GM12864 (cell line): Measurements from ENCODE around the gene LIN9.
"Not testable (repeated sequence)": the region's sequence is repeated elsewhere in the genome, so short reads cannot be mapped to it uniquely, and the experiment has no call there.

Experiments used
- DNase-seq: peaks from one replicate; pipeline ENCODE4 v3.0.0-alpha.2; 2011; ENCODE audit warnings: low read depth
- H3K4me3 ChIP-seq: 2 replicates; pipeline ENCODE4 v1.5.1; 2011; ENCODE audit warnings: mild to moderate bottlenecking, low read depth, low read length, control low read depth
- TF ChIP-seq, protein P1 (sequence below): IDR thresholded peaks from 2 replicates; pipeline ENCODE4 v1.5.1; 2011; ENCODE audit warnings: low read depth, mild to moderate bottlenecking, moderate library complexity, low read length, control low read depth, inconsistent platforms; ENCODE audit errors: missing control alignments

LIN9 gene

DNA sequence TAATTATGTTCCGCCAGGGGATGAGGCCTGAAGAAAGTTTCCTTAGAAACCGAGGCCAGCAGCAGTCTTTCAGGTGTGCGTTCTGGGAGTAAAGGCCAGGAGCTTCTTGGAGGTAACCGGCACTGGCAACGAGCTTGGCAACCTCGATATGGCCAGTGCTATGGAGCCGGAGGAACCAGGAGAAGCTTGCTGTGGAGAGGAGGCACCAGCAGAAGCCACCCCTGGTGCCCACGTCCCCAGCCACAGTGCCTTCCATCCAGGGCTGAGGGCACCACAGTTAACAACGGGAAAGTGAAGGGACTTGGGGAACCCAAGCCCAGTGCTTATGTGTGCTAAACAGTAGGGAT is 41.5 kb upstream of the LIN9 start:
- no peak for DNase-seq
- H3K4me3 ChIP-seq, result no peak overlapping the region
- TF ChIP-seq, protein P1, sequence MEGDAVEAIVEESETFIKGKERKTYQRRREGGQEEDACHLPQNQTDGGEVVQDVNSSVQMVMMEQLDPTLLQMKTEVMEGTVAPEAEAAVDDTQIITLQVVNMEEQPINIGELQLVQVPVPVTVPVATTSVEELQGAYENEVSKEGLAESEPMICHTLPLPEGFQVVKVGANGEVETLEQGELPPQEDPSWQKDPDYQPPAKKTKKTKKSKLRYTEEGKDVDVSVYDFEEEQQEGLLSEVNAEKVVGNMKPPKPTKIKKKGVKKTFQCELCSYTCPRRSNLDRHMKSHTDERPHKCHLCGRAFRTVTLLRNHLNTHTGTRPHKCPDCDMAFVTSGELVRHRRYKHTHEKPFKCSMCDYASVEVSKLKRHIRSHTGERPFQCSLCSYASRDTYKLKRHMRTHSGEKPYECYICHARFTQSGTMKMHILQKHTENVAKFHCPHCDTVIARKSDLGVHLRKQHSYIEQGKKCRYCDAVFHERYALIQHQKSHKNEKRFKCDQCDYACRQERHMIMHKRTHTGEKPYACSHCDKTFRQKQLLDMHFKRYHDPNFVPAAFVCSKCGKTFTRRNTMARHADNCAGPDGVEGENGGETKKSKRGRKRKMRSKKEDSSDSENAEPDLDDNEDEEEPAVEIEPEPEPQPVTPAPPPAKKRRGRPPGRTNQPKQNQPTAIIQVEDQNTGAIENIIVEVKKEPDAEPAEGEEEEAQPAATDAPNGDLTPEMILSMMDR, result no peak

DNA sequence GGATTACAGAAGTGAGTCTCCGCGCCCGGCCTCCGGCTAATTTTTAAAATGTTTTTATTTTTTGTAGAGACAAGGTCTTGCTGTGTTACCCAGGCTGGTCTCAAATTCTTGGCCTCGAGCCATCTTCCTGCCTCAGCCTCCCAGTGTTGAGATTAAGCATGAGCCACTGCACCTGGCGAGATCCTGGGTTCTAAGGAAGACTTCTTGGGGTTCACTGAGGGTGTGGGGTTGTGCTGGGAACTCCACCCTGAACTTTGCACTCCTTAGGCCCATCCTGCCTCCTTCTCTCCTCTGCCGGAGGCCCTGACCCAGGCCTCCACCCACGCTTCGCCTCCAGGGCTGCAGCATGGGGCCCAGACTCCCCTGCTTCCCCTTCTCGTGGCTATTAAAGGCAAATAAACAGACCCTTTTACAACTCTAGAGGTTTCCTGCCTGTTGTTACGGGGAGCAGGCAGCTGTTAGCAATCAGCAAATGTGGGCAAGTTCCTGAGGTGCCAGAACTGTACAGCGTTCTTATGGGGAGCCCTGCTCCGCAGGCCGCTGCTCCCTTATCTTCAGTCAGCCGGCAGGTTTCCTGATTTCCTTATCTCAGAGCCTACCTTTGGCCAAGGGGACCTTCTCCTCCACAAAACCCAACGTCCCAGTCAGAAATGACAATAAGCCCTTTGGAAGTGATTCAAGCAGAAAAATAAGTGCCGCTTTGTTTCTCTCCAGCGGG is 41.0 kb upstream of the LIN9 start:
- TF ChIP-seq, protein P1, result no peak
- no peak for DNase-seq
- H3K4me3 ChIP-seq, result no peak overlapping the region

DNA sequence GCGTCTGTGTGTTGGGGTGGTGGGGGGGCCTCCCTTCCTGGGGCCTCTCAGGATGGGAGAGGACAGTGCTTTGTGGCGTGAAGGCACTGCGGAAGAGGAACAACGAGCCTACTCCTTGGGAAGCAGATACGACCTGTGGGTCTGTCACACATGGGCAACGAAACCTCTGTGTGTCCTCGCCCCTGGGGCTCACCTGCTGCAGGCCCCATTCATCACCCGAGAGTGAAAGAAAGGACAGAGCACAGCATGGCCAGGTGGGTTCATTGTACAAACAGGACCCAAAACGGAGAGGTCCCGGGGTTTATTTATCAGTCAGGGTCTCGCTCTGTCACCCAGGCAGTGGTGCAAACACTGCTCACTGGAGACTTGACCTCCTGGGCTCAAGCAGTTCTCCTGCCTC is 40.1 kb upstream of the LIN9 start:
- no peak for DNase-seq
- H3K4me3 ChIP-seq, result no peak overlapping the region
- TF ChIP-seq, protein P1, result no peak

DNA sequence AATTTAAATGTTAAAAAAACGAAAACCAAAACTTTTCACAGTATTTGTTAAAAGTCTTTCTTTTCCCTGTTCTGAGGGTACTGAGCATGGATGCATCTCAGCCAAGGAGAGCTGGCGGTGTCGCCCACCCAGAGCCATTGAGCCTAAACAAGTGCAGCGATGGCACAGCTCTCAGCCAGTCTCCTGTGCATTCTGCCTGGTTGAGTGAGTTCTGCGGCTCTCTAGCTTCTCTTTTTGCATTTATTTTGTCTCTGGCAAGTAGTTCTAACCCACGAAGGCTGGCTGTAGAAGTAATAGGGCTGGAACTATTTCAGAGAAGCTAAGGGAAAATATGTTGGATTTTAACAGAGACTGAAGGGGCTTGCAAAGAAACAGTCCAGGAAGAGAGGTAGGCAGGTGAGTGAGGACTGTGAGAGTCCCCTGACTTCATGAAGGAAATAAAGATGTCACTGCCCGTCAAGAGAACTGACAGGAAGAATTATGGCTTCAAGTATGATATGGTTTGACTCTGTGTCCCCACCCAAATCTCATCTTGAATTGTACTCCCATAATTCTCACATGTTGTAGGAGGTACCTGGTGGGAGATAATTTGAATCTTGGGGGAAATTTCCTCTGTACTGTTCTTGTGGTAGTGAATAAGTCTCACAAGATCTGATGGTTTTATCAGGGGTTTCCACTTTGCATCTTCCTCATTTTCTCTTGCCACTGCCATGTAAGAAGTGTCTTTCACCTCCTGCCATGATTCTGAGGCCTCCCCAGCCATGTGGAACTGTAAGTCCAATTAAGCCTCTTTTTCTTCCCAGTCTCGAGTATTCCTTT is 35.7 kb upstream of the LIN9 start:
- no peak overlapping the region for H3K4me3 ChIP-seq
- TF ChIP-seq, protein P1, result no peak
- DNase-seq, result no peak

DNA sequence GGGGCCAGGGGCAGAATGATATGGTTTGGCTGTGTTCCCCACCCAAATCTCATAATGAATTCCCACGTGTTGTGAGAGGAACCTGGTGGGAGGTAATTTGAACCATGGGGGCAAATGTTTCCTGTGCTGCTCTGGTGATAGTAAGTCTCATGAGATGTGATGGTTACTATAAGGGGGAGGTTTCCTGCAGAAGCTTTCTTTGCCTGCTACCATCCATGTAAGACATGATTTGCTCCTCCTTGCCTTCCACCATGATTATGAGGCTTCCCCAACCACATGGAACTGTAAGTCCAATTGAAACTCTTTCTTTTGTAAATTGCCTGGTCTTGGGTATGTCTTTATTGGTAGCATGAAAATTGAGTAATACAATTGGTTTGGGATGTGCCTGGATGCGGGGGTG is 33.7 kb upstream of the LIN9 start:
- TF ChIP-seq, protein P1, result no peak
- DNase-seq, result no peak
- no peak overlapping the region for H3K4me3 ChIP-seq

DNA sequence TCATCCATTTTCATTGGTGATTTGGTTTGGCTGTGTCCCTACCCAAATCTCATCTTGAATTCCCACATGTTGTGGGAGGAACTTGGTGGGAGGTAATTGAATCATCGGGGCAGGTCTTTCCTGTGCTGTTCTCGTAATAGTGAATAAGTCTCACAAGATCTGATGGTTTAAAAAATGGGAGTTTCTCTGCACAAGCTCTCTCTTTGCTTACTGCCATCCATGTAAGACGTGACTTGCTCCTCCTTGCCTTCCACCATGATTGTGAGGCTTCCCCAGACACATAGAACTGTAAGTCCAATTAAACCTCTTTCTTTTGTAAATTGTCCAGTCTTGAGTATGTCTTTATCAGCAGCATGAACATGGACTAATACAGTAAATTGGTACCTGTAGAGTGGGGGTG is 31.1 kb upstream of the LIN9 start:
- H3K4me3 ChIP-seq, DNase-seq: not testable (repeated sequence)

DNA sequence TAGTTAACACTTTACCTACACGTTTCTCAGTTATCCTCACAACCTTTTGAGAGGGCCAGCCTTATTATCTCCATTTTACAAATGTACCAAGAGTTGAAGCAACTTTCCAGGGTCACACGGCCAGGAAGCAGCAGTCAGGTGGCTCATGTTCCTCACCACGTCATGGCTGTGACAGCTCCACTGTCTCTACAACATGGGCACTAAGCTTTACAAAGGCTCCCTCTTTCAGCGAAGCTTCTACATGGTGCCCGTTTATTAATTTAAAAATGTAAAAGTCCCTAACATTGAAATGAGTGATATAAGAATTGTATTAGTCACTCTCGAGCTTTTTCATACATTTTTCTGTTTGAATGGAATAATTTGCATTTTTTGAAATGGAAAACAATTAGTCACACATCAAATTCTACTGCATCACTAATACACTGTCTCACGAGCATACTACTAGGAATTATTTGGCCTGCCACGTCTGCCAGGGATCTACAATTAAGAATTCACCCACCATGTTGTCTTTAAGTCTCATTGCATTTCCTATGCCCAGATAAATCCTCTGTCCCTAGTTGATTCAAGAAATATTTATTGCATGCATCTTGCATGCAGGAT is 28.4 kb upstream of the LIN9 start:
- TF ChIP-seq, protein P1, result no peak
- DNase-seq, result no peak
- no peak overlapping the region for H3K4me3 ChIP-seq
